Ascending aorta (tissue), 2 donors: Measurements from ENCODE around the gene ELOVL5. TPM values are rescaled to one million over a fixed set of nuclear protein-coding genes. Genes with fewer than 3 reads are reported as not detected.

ENCODE experiments used
- DNase-seq, 2 donors: peaks; one replicate each; pipeline ENCODE4 v3.0.0-alpha.2; 2019; ENCODE audit warnings: low spot score in 2 of 2
- H3K27ac ChIP-seq, 2 donors: fragments of 200-600 bp; sonication (generic); one replicate each; pipeline ENCODE4 v1.5.1; 2016 to 2017; ENCODE audit warnings: mild to moderate bottlenecking in 1 of 2
- H3K27me3 ChIP-seq: fragments of 200-600 bp; sonication (generic); one replicate; pipeline ENCODE4 v1.5.1; 2017
- H3K36me3 ChIP-seq, 2 donors: fragments of 200-600 bp; sonication (generic); one replicate each; pipeline ENCODE4 v1.5.1; 2016
- H3K4me1 ChIP-seq, 2 donors: fragments of 200-600 bp; sonication (generic); one replicate each; pipeline ENCODE4 v1.5.1; 2016 to 2017; ENCODE audit warnings: mild to moderate bottlenecking in 1 of 2
- H3K4me3 ChIP-seq, 2 donors: fragments of 200-600 bp; sonication (generic); one replicate each; pipeline ENCODE4 v1.5.1; 2016 to 2017; ENCODE audit warnings: mild to moderate bottlenecking in 1 of 2
- H3K9me3 ChIP-seq, 2 donors: fragments of 200-600 bp; sonication (generic); one replicate each; pipeline ENCODE4 v1.5.1; 2016
- CTCF ChIP-seq, 3 experiments: fragments of 200-600 bp in 2 of 3; fragments of 450-650 bp in 1 of 3; sonication (generic) in 2 of 3; IDR thresholded peaks; one replicate each; pipeline ENCODE4 v1.5.1; 2016 to 2019; ENCODE audit warnings: antibody characterized with exemption in 3 of 3, mild to moderate bottlenecking in 1 of 3, moderate library complexity in 1 of 3
- intact Hi-C: fragments of 100-400 bp; cut with DNase I; formaldehyde crosslinking; loops from one replicate; pipeline ENCODE4 v1.15.1; 2023
- total RNA-seq: library from RNA; depleted of rRNA; stranded (reverse); fragments of >200 nt; gene quantifications from one replicate; pipeline ENCODE4 v1.1.0, GENCODE V29; 2016

Gene ELOVL5
- total RNA-seq, 1 donor from 2014 or later = 53.7 TPM

GRCh38 chr6:53233309-53233708 is 115.4 kb downstream of the ELOVL5 start:
- no peaks in the 10 kb centered on the region for H3K36me3 ChIP-seq
- intact Hi-C loops = no loop called here
- no peak for DNase-seq
- H3K4me1 ChIP-seq = no peaks in the 10 kb centered on the region
- TF ChIP-seq CTCF (IDR thresholded peaks at IDR 0.05) = no peak
- no peaks in the 10 kb centered on the region for H3K27me3 ChIP-seq
- no peaks in the 10 kb centered on the region for H3K9me3 ChIP-seq
- no peak overlapping the region for H3K27ac ChIP-seq
- no peak overlapping the region for H3K4me3 ChIP-seq

DNA sequence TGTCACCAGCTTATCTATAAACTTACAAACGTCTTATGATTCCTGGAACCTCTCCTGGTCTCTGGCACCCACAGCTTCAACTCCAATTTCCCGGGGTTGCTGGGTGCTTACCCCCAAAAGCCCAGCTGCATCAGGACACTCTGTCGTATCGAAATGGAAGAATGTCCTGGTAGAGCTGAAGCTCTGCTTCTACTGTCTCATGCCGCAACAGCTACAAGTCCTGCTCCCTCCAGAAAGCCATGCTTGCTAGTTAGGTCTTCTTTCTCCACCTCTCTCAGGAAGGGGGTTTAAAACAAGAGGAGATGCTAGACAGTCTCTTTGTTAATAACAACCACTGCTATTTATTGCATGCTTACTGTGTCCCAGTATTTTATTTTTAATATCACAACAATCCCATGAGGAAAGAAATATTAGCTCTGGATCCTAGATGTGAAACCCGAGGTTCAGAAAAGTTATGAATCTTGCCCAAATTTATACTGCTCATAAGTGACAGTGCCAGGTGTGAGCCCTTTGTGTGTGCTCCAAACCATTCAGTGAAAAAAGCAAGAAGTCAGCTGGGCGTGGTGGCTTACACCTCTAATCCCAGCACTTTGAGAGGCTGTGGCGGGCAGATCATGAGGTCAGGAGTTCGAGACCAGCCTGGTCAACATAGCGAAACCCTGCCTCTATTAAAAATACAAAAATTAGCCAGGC is 117.8 kb downstream of the ELOVL5 start:
- no peaks in the 10 kb centered on the region for H3K9me3 ChIP-seq
- DNase-seq = no peak
- H3K27me3 ChIP-seq = no peaks in the 10 kb centered on the region
- intact Hi-C loops = no loop called here
- H3K27ac ChIP-seq = no peak overlapping the region
- no peaks in the 10 kb centered on the region for H3K4me1 ChIP-seq
- H3K4me3 ChIP-seq = no peak overlapping the region
- TF ChIP-seq CTCF (IDR thresholded peaks at IDR 0.05) = no peak
- H3K36me3 ChIP-seq = no peaks in the 10 kb centered on the region

DNA sequence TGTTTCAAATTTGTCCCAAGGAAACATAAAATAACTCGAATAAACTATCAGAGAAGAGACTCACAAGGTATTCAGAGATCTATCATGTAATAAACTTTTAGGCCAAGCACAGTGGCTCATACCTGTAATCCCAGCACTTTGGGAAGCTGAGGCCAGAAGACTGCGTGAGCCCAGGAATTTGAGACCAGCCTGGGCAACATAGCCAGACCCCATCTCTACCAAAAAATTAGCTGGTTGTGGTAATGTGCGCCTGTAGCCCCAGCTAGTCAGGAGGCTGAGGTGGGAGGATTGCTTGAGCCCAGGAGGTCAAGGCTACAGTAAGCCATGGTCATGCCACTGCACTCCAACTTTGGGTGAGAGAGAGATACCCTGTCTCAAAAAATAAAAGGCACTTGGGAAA is 120.9 kb downstream of the ELOVL5 start:
- H3K27me3 ChIP-seq = no peaks in the 10 kb centered on the region
- DNase-seq = no peak
- intact Hi-C loops = no loop called here
- no peak overlapping the region for H3K4me3 ChIP-seq
- H3K4me1 ChIP-seq = no peaks in the 10 kb centered on the region
- H3K9me3 ChIP-seq = no peaks in the 10 kb centered on the region
- no peaks in the 10 kb centered on the region for H3K36me3 ChIP-seq
- no peak overlapping the region for H3K27ac ChIP-seq
- TF ChIP-seq CTCF (IDR thresholded peaks at IDR 0.05) = no peak

DNA sequence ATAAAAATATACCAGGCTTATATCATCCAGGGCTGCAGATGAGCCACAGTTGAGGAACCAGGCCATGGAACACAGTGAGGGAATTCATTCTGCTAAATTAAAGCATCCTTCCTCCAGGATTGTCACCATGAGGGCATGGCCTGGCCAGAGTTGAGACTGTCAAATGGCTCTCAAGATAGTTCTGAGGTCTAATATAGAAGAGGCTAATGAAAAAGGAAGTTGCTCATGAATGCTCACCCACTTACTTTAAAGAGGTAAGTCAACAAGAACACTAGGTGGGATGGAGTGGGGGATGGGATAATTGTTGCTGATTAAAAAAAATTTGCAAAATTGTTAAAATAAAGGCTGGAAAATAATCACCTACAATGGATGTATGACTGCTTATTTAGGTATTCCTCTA is 128.1 kb downstream of the ELOVL5 start:
- no peaks in the 10 kb centered on the region for H3K36me3 ChIP-seq
- no peak overlapping the region for H3K27ac ChIP-seq
- TF ChIP-seq CTCF (IDR thresholded peaks at IDR 0.05) = no peak
- no peaks in the 10 kb centered on the region for H3K4me1 ChIP-seq
- H3K9me3 ChIP-seq = no peaks in the 10 kb centered on the region
- no peaks in the 10 kb centered on the region for H3K27me3 ChIP-seq
- intact Hi-C loops = no loop called here
- no peak overlapping the region for H3K4me3 ChIP-seq
- DNase-seq = no peak

Other genes with a start within 250 kb of the ELOVL5 start
- gene GCM1, start 200.1 kb downstream of the ELOVL5 start, total RNA-seq = not detected
- gene GCLC, start 196.2 kb upstream of the ELOVL5 start, total RNA-seq = 54.9 TPM